ENCODE data around the gene CCNG2.

Gene CCNG2

GRCh38 chr4:77156533-77156911 lies 485 bp upstream of the CCNG2 start:
- DNase-seq (ENCODE audit: low spot score): peak; percentile 97
- no peak for TF ChIP-seq CTCF (IDR thresholded peaks at IDR 0.05; ENCODE audit: extremely low read depth, missing control alignments)

GRCh38 chr4:77157859-77158486 lies 966 bp downstream of the CCNG2 start:
- no peak for TF ChIP-seq CTCF (IDR thresholded peaks at IDR 0.05; ENCODE audit: extremely low read depth, missing control alignments)
- DNase-seq (ENCODE audit: low spot score): peak; percentile 90

- no peak for TF ChIP-seq CTCF (IDR thresholded peaks at IDR 0.05; ENCODE audit: extremely low read depth, missing control alignments)
- DNase-seq (ENCODE audit: low spot score): no peak
Observed at GRCh38 chr4:77158487-77158861, 1.5 kb downstream of the CCNG2 start.

- no peak for TF ChIP-seq CTCF (IDR thresholded peaks at IDR 0.05; ENCODE audit: extremely low read depth, missing control alignments)
- DNase-seq (ENCODE audit: low spot score): no peak
Observed at GRCh38 chr4:77159806-77160205, 2.8 kb downstream of the CCNG2 start.

- no peak for TF ChIP-seq CTCF (IDR thresholded peaks at IDR 0.05; ENCODE audit: extremely low read depth, missing control alignments)
- DNase-seq (ENCODE audit: low spot score): no peak
Observed at GRCh38 chr4:77163641-77164040, 6.6 kb downstream of the CCNG2 start.

- TF ChIP-seq CTCF (IDR thresholded peaks at IDR 0.05; ENCODE audit: extremely low read depth, missing control alignments): no peak
- no peak for DNase-seq (ENCODE audit: low spot score)
Observed at GRCh38 chr4:77167173-77167572, 10.2 kb downstream of the CCNG2 start.

GRCh38 chr4:77167866-77168265 lies 10.9 kb downstream of the CCNG2 start:
- TF ChIP-seq CTCF (IDR thresholded peaks at IDR 0.05; ENCODE audit: extremely low read depth, missing control alignments): no peak
- DNase-seq (ENCODE audit: low spot score): no peak

Data from GM20000 (cell line).